A172 (cell line): ENCODE data around the gene UBQLN4. TPM values are rescaled to one million over a fixed set of nuclear protein-coding genes. Genes with fewer than 3 reads are reported as not detected.
A peak's percentile ranks its signal among the peaks of the same experiment; 100 is the strongest.
"Not testable (repeated sequence)": the region's sequence is repeated elsewhere in the genome, so short reads cannot be mapped to it uniquely, and the experiment has no call there.

ENCODE experiments used
- DNase-seq: peaks from one replicate; pipeline ENCODE4 v3.0.0-alpha.2; 2015; ENCODE audit warnings: low spot score
- total RNA-seq: library from RNA; depleted of rRNA; stranded (reverse); fragments of >200 nt; shearing (Covaris generic); gene quantifications from 2 replicates; pipeline ENCODE4 v1.2.3, GENCODE V29; 2014

UBQLN4 gene
- total RNA-seq, 1 experiment from 2014 or later, result 35.9 TPM

GRCh38 chr1:156081180-156081916 lies 27.8 kb upstream of the UBQLN4 start:
- peak; percentile 51 for DNase-seq

DNA sequence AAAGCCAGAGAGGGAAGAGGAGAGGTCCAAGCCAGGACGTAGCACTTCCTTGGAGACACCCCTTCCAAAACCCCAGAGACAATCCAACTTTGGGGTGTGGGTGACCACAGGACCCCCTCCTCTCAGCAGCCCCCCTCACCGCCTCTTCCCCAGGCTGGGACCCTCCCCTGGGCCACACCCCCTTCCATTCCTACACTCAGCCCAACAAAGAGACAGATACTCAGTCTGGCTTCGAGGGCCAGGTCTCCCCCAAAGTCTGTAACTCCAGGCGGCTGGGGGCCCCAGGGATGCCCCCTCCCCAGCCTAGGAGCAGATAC lies 27.2 kb upstream of the UBQLN4 start:
- DNase-seq, result no peak

DNA sequence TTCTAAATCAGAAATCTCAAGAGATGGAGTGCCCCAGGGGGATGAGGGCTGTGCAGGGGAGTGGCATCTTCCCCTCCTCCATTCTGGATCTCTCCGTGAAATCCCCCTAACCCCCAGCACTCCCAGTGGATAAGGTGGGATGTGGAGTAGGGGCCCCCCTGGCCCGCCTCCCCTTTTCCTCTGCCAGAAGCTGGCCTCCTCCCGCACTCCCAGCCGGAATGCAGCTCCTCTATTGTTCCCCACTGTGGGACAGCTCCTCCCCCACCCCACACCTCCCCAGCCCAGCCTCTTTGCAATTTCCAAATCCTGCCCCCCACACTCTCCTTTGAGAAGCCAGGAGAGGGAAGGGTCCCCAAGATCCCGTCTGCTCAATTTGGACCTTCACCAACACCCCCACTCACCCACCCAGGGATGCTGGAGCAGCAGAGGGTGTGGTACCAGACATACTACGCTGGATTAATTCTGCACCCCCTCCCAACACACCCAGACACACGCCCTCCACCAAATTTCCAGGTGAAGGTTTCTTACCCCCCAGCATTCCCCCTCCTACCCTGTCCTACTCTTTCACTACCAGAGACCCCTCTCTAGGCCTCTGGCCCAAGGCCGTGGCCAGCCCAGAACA lies 26.8 kb upstream of the UBQLN4 start:
- no peak for DNase-seq

- no peak for DNase-seq
These were observed 26.2 kb upstream of the UBQLN4 start for GRCh38 chr1:156079762-156080161.

- DNase-seq, result no peak
These were observed 25.1 kb upstream of the UBQLN4 start for GRCh38 chr1:156078728-156079127.

GRCh38 chr1:156077430-156077760 lies 23.8 kb upstream of the UBQLN4 start:
- DNase-seq, result no peak

GRCh38 chr1:156076609-156077429 lies 23.2 kb upstream of the UBQLN4 start:
- DNase-seq, result no peak

DNA sequence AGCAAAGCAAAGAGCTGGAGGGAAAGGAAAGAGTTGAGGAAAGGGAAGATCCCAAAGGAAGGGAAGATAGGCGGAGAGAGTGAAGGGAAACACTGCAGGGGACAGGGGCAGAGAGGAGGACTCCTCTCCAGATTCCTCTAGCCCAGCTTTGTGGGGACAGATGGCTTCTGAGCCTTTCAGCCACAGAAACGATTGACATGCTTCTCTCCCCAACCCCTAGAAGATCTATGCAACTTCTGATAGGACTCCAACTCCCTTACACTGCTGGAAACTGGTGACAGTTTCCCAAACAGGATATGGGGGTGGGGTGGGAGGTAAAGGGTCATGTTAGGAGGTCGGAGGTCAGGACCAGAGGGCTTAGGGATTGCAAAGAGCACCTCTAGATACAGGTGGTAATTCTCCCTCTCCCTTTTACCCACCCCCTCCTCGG lies 22.2 kb upstream of the UBQLN4 start:
- DNase-seq, result no peak

DNA sequence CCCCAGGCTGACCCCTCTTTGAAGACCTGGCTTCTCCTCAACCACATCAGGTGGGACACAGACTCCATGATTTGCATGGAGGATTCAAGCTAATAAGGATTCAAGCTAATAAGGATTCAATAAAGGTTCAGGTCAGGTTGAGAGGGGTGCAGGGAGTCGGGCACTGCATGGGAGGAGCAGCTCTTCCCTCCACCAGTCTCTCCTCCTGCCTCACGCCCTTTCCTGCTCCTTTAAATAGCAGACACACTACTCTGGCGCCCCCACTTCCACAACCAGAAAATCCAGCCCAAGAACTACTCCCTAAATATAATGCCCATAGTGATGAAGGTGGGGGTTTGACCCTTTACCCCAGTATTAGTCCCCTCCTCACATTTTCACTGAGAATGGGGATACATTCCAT lies 21.6 kb upstream of the UBQLN4 start:
- no peak for DNase-seq

DNA sequence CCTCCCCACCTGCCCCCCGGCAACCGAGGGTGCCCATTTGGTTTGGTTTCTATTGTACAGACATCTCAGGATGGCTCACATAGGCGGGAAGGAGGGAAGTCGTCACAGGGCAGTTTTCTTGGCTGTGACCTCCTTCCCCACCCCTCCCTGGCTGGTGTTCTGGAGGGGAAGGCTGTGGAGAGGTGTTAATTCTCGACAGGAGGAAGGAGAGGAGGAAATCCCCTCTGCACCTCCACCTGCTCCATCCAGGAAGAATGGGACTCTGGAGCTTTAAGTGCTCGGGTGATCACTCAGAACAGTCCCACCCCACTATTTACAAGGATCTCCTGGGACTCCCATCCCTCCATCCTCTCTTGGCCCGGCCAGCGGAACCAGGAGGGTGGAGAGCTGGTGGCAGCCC lies 21.1 kb upstream of the UBQLN4 start:
- DNase-seq, result no peak

DNA sequence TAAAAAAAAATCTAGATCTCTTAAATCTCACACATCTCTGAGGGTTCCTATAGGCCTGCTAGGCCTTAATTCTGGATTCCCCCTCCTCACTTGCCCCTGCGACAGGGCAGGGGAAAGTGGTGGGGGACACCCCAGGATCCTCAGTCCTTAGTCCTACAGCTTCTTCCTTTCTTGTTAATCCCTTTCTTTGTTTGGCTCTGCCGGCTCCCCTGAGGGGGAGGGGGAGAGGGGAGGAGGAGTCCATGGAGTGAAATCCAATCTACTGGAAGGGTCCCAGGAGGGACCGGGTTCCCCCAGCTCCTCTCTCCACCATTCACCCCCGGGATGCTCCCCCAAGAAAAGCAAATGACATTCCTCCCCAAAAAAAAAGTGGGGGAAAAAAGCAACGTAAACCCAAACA lies 20.1 kb upstream of the UBQLN4 start:
- DNase-seq, result no peak

DNA sequence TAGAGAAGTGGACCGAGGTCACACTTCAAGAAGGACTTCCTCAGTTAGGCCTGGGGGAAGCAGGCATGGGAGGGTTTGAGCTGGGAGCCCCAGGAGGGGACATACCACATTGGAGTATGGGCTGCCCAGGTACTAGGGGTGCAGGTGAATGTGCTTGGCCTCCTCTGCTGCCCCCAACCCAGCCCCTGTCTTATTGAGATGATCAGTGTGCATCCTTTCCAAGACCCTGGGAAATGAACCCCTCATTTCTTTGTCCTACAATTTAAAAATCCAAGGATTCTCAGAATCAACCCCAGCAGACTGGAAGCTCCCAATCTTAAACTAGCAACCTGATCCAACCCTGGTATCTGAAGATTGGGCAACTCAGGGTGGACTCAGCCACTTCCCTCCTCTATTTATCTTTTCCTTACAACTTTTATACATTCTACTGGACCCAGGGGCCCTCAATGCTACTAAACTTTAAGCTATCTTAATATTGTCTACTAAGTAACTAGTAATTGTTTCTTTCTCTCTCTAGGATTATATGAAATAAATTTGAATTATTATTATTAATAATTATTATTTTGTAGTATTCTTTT lies 19.6 kb upstream of the UBQLN4 start:
- no peak for DNase-seq

DNA sequence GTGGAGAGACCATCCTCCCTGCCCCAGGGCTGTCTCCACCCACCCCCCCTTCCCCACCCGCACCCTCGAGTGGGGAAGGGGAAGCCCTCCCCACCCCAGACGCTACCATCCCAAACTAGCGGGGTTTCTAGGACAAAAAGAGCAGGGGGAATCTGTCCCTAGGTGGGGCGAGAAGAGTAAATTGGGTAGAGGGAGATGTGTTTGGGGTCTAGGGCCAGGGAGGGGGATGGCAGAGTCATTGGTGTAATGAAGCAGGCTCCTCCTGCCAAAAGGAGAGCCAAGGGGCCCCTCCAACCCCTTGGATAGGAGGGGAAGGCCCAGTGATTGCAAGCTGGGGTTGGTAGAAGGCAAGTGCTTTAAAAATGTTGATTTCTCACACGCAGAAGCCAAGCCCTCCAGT lies 18.7 kb upstream of the UBQLN4 start:
- DNase-seq, result no peak

DNA sequence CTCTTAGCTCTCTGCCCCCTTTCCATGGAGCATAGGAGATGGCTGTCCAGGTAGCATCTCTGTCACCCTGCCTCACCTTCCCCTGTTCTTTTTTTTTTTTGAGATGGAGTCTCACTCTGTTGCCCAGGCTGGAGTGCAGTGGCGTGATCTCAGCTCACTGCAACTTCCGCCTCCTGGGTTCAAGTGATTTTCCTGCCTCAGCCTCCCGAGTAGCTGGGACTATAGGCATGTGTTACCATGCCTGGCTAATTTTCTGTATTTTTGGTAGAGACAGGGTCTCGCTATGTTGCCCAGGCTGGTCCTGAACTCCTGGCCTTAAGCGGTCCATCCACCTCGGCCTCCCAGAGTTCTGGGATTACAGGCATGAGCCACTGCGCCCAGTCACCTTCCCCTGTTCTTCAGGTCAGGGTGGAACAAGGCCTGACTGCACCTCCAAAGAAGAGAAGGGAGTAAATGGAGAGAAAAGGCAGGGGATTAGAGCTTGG lies 17.8 kb upstream of the UBQLN4 start:
- DNase-seq, result not testable (repeated sequence)

DNA sequence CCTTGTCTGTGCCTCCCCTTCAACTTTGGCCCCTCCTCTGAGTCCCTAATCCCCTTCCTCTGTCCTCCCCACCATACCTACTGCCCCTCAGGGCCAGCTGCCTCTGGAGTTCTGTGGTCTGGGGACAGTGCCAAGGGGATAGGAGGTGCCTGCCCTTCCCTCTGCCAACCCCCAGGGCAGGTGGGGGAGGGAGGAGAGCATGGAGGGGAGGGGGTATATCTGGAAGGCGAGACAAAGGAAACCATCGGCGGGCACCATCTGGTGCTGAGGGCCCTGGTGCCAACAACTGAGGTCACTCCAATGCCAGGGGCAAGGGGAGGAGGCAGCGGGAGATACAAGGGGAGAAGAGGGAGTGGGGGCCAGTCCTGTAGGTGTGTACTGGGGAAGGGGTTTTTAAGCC lies 16.9 kb upstream of the UBQLN4 start:
- DNase-seq, result no peak

DNA sequence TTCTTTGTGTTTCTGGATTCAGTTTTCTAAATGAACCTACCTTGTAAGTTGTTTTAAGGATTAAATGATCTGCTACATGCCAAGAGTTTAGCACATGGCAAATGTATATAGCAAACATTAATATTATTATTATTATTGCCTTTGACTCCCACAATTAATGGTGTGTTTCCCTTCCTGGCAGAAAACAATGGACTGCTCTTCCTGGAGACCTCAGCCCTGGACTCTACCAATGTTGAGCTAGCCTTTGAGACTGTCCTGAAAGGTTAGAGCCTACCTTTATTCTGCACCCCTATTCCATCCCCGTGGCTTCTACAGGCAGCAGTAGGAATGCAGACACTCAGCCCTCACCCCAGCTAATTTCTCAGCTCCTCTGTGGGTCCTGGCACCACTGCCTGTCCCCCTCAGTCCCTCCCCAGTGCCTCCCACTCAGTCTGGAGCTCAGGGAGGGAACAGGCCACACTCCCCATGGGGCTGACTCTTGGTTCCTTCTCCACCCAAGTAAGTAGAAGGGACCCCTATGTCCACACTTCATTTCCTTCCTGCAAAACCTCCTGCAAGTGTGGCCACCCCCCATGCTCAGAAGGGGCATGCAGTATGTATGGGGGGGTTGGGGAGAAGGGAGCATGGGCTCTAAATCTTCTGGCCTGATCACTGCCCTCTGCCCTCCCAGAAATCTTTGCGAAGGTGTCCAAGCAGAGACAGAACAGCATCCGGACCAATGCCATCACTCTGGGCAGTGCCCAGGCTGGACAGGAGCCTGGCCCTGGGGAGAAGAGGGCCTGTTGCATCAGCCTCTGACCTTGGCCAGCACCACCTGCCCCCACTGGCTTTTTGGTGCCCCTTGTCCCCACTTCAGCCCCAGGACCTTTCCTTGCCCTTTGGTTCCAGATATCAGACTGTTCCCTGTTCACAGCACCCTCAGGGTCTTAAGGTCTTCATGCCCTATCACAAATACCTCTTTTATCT lies 16.2 kb upstream of the UBQLN4 start:
- no peak for DNase-seq

DNA sequence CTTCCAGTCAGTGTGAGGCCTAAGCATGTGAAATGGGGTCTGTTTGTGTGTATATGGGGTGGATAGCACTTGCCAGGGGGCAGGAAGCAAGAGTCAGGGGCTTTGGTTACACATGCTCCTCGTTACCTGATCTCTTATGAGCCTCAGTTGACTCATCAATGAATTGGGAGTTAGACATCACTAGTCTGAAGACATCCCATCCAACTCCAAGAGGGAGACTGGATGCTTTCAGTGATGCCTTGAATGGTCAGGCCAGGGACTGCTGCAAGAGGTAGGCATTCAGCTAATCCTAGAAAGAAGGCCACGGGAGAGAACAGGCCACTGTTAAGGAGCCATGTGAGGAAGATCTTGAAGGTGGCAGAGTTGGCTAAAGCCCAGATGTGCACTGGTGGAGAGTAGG lies 13.7 kb upstream of the UBQLN4 start:
- DNase-seq, result no peak

GRCh38 chr1:156065871-156066270 lies 12.3 kb upstream of the UBQLN4 start:
- DNase-seq, result no peak

DNA sequence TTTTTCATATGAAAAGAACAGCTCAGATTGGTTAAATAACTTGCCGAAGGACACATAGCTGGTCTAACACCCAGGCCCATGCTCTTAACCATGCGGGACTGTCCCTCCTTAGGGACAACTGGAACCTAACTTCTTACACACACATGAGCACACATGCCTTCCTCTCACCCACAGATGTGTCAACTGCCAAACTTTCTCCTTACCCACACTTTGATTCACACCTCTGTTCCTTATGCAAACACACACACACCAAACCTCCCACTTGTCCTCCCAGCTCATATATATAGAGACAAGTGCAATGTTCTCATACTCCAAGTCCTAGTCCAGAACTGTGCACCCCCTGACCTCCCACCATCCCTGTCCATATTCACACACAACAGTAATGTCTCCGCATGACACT lies 11.6 kb upstream of the UBQLN4 start:
- no peak for DNase-seq

- no peak for DNase-seq
These were observed 11.0 kb upstream of the UBQLN4 start for GRCh38 chr1:156064615-156065014.

DNA sequence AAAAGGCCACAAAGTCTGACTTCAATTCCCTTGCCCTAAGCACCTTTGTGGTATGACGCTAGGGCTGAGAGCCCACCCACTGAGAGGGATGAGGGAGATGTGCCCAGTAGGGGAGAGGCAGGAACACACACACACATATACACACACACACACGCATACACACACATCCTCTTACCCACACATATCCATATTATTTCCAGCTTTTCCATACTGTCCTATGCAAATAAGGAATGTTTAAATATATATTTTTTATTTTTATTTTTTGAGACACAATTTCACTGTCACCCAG lies 10.3 kb upstream of the UBQLN4 start:
- no peak for DNase-seq

DNA sequence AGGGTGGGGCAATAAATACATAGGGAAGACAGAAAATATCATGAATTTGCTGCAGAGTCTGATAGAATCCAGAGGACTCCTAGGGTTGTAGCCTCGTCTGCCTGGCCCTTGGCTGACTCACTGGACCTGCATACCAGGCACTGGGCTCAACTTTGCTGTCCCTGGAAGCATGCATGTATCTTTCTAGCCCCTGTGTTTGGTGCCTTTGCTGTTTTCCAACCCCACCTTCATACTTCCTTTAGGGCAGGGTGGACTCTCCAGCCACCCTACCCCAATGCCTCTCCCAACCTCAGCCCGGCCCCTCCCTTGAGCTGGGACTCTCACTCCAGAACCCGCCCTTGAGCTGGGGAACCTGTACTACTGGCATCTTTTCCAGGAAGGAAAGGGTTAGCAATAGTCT lies 8.6 kb upstream of the UBQLN4 start:
- DNase-seq, result no peak
